Subcutaneous abdominal adipose tissue (tissue), 5 donors: ENCODE data around the gene PRTFDC1.
"Not testable (repeated sequence)": the region's sequence is repeated elsewhere in the genome, so short reads cannot be mapped to it uniquely, and the experiment has no call there.

ENCODE experiments used
- H3K27ac ChIP-seq: one replicate; pipeline ENCODE4 v1.7.0; 2013; ENCODE audit warnings: low read depth, mild to moderate bottlenecking, inconsistent platforms, low read length, moderate library complexity
- H3K27me3 ChIP-seq, 5 donors: one replicate each; pipeline ENCODE4 v1.7.0; 2013; ENCODE audit warnings: low read length in 5 of 5, inconsistent platforms in 1 of 5; ENCODE audit not compliant: control insufficient read depth in 5 of 5, insufficient read depth in 4 of 5
- H3K36me3 ChIP-seq, 5 donors: one replicate each; pipeline ENCODE4 v1.7.0; 2013; ENCODE audit warnings: low read length in 5 of 5; ENCODE audit not compliant: control insufficient read depth in 5 of 5, insufficient read depth in 5 of 5
- H3K4me1 ChIP-seq, 5 donors: one replicate each; pipeline ENCODE4 v1.7.0; 2013; ENCODE audit warnings: low read length in 5 of 5, mild to moderate bottlenecking in 3 of 5, moderate library complexity in 1 of 5; ENCODE audit not compliant: control insufficient read depth in 5 of 5, insufficient read depth in 5 of 5
- H3K4me3 ChIP-seq, 5 donors: one replicate each; pipeline ENCODE4 v1.7.0; 2013; ENCODE audit warnings: low read length in 5 of 5, low read depth in 1 of 5
- H3K9ac ChIP-seq, 5 donors: one replicate each; pipeline ENCODE4 v1.7.0; 2013; ENCODE audit warnings: low read length in 5 of 5, mild to moderate bottlenecking in 4 of 5, moderate library complexity in 3 of 5
- H3K9me3 ChIP-seq, 5 donors: one replicate each; pipeline ENCODE4 v1.7.0; 2013; ENCODE audit warnings: low read length in 5 of 5; ENCODE audit not compliant: control insufficient read depth in 5 of 5
- donor health status: healthy.
- donor health status: healthy.
- donor health status: healthy.
- donor health status: healthy.
- donor health status: healthy.

Gene PRTFDC1

DNA sequence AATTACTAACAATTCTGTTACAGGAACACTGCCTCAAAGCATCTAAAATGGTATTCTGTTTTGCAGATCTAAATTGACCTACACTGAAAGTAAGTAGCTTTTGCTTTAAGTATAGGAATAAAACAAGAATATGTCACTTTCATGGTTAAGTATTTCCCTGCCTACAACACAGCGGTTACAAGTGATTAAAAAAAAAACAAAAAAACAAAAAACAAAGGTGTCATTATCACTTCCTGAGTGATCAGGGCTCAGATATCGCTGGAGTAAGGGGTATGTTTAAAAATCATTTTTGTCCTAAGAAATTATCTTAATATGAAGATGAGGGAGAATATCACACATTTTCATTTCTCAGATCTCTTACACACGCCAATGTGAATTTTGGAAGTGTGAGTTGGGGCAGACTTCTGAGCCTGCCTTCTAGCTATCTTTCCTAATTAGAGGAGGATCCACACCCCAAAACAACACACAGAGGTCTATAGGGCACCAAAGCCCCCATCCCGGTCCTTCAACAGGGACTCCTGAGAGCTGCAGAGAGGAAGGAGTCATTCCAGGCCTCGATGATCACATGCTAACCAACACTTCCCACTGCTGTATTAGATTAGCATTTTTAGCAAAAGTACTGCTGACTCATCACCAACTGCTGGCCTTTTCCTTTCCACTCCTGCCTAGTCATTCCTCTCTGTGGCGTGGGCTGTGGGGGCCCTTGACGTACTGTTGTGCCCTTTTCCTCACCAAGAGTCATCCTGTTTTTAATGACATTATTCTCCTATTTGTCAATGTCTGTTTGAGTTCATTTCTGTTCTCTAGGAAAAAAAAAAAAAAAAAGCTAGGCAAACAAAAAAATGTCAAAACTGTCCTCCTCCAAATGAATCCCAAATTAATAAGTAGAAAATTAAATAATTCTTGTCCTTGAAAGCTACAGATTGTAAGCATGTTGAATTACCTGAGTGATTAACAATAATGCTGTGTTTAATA lies 31.2 kb downstream of the PRTFDC1 start:
- H3K9me3 ChIP-seq: no peaks in the 10 kb centered on the region
- no peaks in the 10 kb centered on the region for H3K36me3 ChIP-seq
- no peaks in the 10 kb centered on the region for H3K27me3 ChIP-seq
- H3K4me1 ChIP-seq: peaks cover 3 to 10% (median 7%) of the 10 kb centered on the region in 5 donors
- no peak overlapping the region for H3K27ac ChIP-seq
- peak overlapping the region in 1 of 5 donors; percentile 22 for H3K4me3 ChIP-seq
- H3K9ac ChIP-seq: peak overlapping the region in 1 of 5 donors; percentile 8

DNA sequence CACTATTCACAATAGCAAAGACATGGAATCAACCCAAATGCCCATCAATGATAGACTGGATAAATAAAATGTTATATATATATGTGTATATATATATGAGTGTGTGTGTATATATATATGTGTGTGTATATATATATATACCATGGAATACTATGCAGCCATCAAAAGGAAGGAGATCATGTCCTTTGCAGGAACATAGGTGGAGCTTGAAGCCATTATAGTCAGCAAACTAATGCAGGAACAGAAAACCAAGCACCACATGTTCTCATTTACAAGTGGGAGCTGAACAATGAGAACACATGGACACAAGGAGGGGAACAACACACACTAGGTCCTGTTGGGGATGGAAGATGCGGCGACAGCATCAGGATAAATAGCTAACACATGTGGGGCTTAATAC lies 32.2 kb downstream of the PRTFDC1 start:
- H3K4me1 ChIP-seq: peaks cover 3 to 12% (median 9%) of the 10 kb centered on the region in 5 donors
- not testable (repeated sequence) for H3K4me3 ChIP-seq, H3K27ac ChIP-seq

DNA sequence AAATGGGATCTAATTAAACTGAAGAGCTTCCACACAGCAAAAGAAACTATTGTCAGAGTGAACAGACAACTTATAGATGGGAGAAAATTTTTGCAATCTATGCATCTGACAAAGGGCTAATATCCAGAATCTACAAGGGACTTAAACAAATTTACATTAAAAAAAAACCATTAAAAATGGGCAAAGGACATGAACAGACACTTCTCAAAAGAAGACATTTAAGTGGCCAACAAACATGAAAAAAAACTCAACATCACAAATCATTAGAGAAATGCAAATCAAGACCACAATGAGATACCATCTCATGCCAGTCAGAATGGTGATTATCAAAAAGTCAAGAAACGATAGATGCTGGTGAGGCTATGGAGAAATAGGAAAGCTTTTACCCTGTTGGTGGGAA lies 32.8 kb downstream of the PRTFDC1 start:
- not testable (repeated sequence) for H3K4me3 ChIP-seq, H3K36me3 ChIP-seq, H3K27ac ChIP-seq, H3K9ac ChIP-seq, H3K27me3 ChIP-seq, H3K9me3 ChIP-seq
- H3K4me1 ChIP-seq: peaks cover 3 to 13% (median 12%) of the 10 kb centered on the region in 5 donors

More for the DNA sequence above, 32.2 kb downstream of the PRTFDC1 start:
- not testable (repeated sequence) for H3K9me3 ChIP-seq, H3K27me3 ChIP-seq, H3K36me3 ChIP-seq, H3K9ac ChIP-seq

DNA sequence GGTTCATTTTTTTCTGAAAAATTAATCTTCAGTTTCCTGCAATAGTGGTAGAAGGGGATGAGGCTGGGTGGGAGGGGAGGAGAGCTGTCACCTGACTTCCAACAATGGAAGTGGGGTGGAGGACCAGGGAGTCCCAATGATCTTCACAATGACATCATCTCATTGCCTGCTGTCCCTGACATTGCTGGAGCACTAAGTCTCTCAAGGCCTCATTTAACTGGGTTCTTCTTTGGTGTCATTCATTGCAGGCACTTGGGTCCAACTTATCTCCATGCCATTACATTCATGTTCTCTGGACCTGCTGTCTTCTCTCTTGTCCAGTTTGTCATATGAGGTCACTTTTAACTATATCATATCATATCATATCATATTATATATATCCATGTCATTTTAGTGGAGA lies 34.4 kb downstream of the PRTFDC1 start:
- Histone ChIP-seq H3K4me3 (no peak overlapping the region), H3K4me1 (peaks cover 3 to 16% (median 13%) of the 10 kb centered on the region in 5 donors), H3K27ac (no peak overlapping the region), H3K9me3 (no peaks in the 10 kb centered on the region), H3K36me3 (no peaks in the 10 kb centered on the region), H3K27me3 (no peaks in the 10 kb centered on the region), H3K9ac (no peak overlapping the region)

DNA sequence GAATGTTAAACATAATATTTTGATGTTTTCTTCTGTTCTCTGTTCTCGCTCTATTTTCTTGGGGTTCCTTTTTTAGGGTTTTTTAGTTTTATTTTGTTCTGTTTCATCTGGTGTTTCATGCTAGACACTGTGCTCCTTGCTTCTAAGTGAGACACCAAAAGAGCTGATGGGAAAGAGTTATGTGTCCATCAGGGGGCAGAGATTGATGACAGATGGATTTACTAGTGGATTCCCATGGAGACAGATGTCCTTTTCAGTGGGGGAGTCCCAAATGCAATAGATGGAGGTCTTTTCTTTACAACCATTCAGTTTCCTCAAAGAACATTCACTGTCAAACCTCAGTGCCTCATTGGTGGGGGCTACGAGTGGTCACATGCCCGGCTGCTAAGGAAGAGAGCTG lies 34.9 kb downstream of the PRTFDC1 start:
- no peak overlapping the region for H3K27ac ChIP-seq
- peaks cover 3 to 16% (median 13%) of the 10 kb centered on the region in 5 donors for H3K4me1 ChIP-seq
- no peaks in the 10 kb centered on the region for H3K36me3 ChIP-seq
- H3K9me3 ChIP-seq: no peaks in the 10 kb centered on the region
- no peaks in the 10 kb centered on the region for H3K27me3 ChIP-seq
- no peak overlapping the region for H3K4me3 ChIP-seq
- H3K9ac ChIP-seq: no peak overlapping the region

DNA sequence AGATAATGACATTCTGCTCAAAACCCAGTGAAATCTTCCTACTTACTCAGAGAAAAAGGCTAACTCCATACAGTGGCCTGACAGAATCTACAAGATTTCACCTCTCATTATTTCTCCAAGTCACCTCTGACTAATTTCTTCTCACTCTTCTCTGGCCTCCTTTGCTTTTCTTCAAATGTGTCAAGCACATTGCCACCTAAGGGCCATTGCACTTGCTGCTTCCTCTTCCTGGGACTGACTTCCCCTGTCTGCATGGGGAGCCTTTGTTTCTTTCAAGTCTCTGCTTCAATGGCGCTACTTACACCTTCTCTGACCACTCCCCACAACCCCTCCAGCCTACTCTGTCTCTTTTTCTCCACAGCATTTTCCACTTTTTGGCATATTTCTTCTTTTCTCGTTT lies 36.0 kb downstream of the PRTFDC1 start:
- Histone ChIP-seq H3K9me3 (no peaks in the 10 kb centered on the region), H3K27ac (no peak overlapping the region), H3K4me1 (peaks cover 3 to 19% (median 10%) of the 10 kb centered on the region in 5 donors), H3K4me3 (no peak overlapping the region), H3K9ac (no peak overlapping the region), H3K27me3 (no peaks in the 10 kb centered on the region), H3K36me3 (no peaks in the 10 kb centered on the region)

DNA sequence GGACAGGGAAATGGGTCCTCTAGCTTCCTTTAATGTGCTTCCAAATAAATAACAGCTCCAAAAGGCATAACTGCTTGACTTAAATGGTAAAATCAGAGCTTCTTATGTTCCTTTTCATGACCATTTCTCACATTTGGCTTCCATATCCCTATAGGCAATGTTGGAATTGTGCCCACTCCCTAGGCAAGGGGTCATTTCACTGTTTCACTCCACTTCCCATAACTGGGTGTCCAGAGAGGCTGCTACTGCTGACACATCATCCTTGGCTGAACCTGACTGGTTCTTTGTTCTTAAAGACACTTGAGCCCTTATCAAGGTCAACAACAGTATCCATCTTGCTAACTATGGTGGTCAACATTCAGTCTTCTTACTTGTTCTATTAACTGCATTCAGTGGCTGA lies 37.1 kb downstream of the PRTFDC1 start:
- Histone ChIP-seq H3K27ac (no peak overlapping the region), H3K27me3 (no peaks in the 10 kb centered on the region), H3K9me3 (no peaks in the 10 kb centered on the region), H3K36me3 (no peaks in the 10 kb centered on the region), H3K4me3 (no peak overlapping the region), H3K4me1 (peaks cover 0 to 15% (median 5%) of the 10 kb centered on the region in 5 donors), H3K9ac (no peak overlapping the region)

DNA sequence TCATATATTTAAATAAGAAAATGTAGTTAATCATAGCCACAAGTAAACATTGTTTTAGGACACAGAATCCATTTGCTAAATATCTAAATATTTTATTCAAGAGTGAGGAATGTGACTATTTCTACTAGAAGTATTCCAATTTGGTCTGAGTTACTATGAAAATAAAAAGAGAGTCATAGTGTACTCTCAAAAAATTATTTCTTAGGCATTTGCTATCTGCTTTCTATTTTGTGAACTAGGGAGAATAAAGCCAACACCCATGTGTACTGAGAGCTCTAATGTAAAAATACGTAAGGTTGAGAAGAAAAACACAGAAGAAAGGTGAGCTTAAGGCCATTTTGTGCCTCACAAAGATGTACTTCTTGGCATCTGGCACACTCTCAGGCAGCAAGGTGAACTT lies 38.3 kb downstream of the PRTFDC1 start:
- no peak overlapping the region for H3K9ac ChIP-seq
- H3K36me3 ChIP-seq: no peaks in the 10 kb centered on the region
- H3K9me3 ChIP-seq: no peaks in the 10 kb centered on the region
- H3K4me1 ChIP-seq: peaks cover 0 to 15% (median 5%) of the 10 kb centered on the region in 5 donors
- H3K27ac ChIP-seq: no peak overlapping the region
- no peak overlapping the region for H3K4me3 ChIP-seq
- no peaks in the 10 kb centered on the region for H3K27me3 ChIP-seq

DNA sequence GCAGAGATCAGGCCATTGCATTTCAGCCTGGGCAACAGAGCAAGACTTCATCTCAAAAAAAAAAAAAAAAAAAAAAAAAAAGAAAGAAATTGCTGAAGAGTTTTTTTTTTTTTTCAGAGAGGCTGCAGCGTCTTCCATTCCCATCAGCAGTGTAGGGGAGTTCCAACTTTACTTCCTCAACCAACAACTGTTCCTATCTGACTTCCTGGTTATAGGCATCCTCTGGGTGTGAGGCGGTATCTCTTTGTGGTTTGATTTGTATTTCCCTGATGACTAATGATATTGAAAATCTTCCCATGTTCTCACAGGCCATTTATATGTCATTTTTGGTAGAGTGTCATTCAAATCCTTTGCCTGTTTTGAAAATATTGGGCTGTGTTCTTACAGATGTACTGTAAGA lies 40.2 kb downstream of the PRTFDC1 start:
- H3K27me3 ChIP-seq: no peaks in the 10 kb centered on the region
- no peaks in the 10 kb centered on the region for H3K9me3 ChIP-seq
- H3K36me3 ChIP-seq: no peaks in the 10 kb centered on the region
- H3K9ac ChIP-seq: no peak overlapping the region
- H3K4me3 ChIP-seq: no peak overlapping the region
- H3K27ac ChIP-seq: no peak overlapping the region
- H3K4me1 ChIP-seq: peaks cover 0 to 15% (median 5%) of the 10 kb centered on the region in 5 donors

DNA sequence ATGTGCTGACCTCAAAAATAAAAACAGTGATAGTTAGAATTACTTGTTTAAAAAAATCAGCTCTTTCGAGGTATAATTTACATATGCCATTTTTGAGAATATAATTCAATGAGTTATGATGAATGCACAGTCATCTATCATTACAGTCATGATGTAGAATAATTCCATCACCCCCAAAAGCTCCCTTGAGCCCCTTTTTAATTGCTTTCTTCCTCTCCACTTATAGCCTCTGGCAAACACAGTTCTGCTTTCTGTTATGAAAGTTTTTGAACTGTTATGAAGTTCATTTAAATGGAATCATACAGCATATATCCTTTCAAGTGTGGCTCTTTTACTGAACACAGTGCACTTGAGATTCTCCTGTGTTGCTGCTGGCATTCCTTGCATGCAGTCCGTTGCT lies 41.4 kb downstream of the PRTFDC1 start:
- no peak overlapping the region for H3K27ac ChIP-seq
- H3K9me3 ChIP-seq: no peaks in the 10 kb centered on the region
- no peak overlapping the region for H3K4me3 ChIP-seq
- H3K4me1 ChIP-seq: peaks cover 0 to 15% (median 5%) of the 10 kb centered on the region in 5 donors
- no peaks in the 10 kb centered on the region for H3K27me3 ChIP-seq
- no peaks in the 10 kb centered on the region for H3K36me3 ChIP-seq
- no peak overlapping the region for H3K9ac ChIP-seq
